Breast epithelium (tissue), 4 donors: ENCODE data around the gene RPS21. TPM values are rescaled to one million over a fixed set of nuclear protein-coding genes. Genes with fewer than 3 reads are reported as not detected.

Experiments used
- DNase-seq, 2 donors: peaks; one replicate each; pipeline ENCODE4 v3.0.0-alpha.2; 2019; ENCODE audit warnings: low spot score in 2 of 2
- H3K27ac ChIP-seq, 2 donors: fragments of 200-600 bp; sonication (generic) in 1 of 2; one replicate each; pipeline ENCODE4 v1.5.1; 2016 to 2019; ENCODE audit warnings: mild to moderate bottlenecking in 1 of 2
- H3K27me3 ChIP-seq, 2 donors: fragments of 200-600 bp; sonication (generic) in 1 of 2; one replicate each; pipeline versions ENCODE4 v1.5.1 to v1.6.0; 2017 to 2019; ENCODE audit warnings: control low read depth in 1 of 2, mild to moderate bottlenecking in 1 of 2
- H3K36me3 ChIP-seq: fragments of 200-600 bp; one replicate; pipeline ENCODE4 v1.5.1; 2019
- H3K4me1 ChIP-seq, 2 donors: fragments of 200-600 bp; sonication (generic); one replicate each; pipeline ENCODE4 v1.5.1; 2016 to 2019; ENCODE audit warnings: control low read depth in 1 of 2
- H3K4me3 ChIP-seq, 3 donors: fragments of 200-600 bp; sonication (generic); 1 replicate in 2 of 3; 2 replicates in 1 of 3; pipeline ENCODE4 v1.5.1; 2016 to 2019; ENCODE audit warnings: mild to moderate bottlenecking in 3 of 3, moderate library complexity in 2 of 3
- H3K9me3 ChIP-seq, 2 donors: fragments of 200-600 bp; sonication (generic) in 1 of 2; one replicate each; pipeline ENCODE4 v1.5.1; 2016 to 2019; ENCODE audit warnings: control low read depth in 1 of 2
- CTCF ChIP-seq, 3 donors: fragments of 450-650 bp; IDR thresholded peaks; one replicate each; pipeline ENCODE4 v1.5.1; 2016 to 2017; ENCODE audit warnings: antibody characterized with exemption in 3 of 3, mild to moderate bottlenecking in 3 of 3, moderate library complexity in 3 of 3
- POLR2A ChIP-seq: fragments of 450-650 bp; IDR thresholded peaks from one replicate; pipeline ENCODE4 v1.6.1; 2016; ENCODE audit warnings: antibody characterized with exemption, mild to moderate bottlenecking, moderate library complexity
- POLR2AphosphoS5 ChIP-seq, 3 donors: sonication (generic); formaldehyde crosslinking; IDR thresholded peaks; one replicate each; pipeline ENCODE4 v1.6.1; 2017; ENCODE audit warnings: antibody characterized with exemption in 3 of 3
- intact Hi-C: fragments of 100-400 bp; cut with DNase I; formaldehyde crosslinking; loops from one replicate; pipeline ENCODE4 v1.15.1; 2023; ENCODE audit warnings: low total_unique reads
- total RNA-seq, 3 donors: library from RNA; depleted of rRNA; stranded (reverse); fragments of >200 nt; gene quantifications; one replicate each; pipeline ENCODE4 v1.1.0, GENCODE V29; 2016

Gene RPS21
- total RNA-seq, 3 donors from 2014 or later, result 1,723 to 3,116 (median 2,974) TPM

DNA sequence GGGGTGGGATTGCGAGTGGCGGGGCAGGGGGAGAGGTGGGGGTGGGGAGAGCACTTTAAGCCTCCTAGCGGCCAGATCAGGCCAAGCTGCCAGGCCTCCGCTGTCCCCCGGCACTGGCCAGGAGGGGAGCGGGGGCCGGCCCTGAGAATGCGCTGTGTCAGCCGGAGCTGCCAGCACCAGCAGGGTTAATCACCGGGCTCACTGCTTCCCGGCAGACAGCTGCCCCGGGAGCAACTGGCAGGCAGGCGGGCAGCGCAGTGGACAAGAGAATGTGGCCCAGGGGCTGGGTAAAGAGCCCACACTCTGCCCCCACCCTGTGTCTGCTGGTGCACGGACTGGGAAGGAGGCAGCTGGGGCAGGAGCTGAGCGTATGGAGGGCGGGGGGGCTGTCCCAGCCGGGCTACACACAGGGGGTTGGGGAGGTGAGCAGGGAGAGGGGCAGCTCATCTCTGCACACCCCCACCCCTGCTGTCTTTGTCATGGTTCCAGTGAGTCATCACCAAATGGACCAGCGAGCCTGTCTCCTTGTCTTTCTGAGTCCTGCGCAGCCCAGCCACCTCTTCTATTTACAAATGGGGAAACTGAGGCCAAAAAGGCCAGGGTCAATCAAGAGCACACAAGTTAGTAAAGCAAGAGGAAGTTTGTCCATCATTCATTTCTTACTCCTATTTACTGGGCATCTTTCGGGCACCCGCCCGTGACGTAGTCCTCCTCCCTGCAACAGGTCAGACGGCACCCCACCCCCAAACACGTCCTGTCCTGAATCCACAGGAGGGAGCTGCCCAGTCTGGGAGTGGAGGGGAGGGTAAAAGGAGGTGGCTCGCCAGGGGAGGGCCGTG lies 17.7 kb upstream of the RPS21 start:
- no peaks in the 10 kb centered on the region for H3K27me3 ChIP-seq
- H3K27ac ChIP-seq, result peak overlapping the region; percentile 55 to 91
- no peak for DNase-seq
- H3K36me3 ChIP-seq, result no peaks in the 10 kb centered on the region
- H3K4me3 ChIP-seq, result peak overlapping the region in 2 of 3 donors; percentile 83 to 86
- no peaks in the 10 kb centered on the region for H3K9me3 ChIP-seq
- TF ChIP-seq POLR2A, result no peak
- TF ChIP-seq POLR2AphosphoS5 (IDR thresholded peaks at IDR 0.05), result no peak
- no peak for TF ChIP-seq CTCF (IDR thresholded peaks at IDR 0.05)
- H3K4me1 ChIP-seq, result peaks cover 35 to 43% of the 10 kb centered on the region in 2 donors
- intact Hi-C loops, result no loop called here

DNA sequence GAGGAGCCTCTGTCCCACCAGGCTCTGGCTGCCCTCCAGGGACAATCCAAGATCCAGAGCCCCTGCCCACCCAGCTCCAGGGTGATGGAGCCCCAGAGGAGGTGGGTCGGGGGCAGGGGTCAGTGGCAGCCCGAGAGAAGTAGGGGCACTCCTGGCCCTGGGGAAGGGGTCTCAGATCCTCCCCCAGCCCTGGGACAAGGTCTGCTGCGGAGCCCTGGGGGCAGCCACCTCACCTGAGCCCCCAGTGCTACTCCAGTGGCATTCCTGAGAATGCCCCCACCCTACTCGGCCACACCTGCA lies 17.1 kb upstream of the RPS21 start:
- Histone ChIP-seq H3K27ac (peak overlapping the region; percentile 55 to 91), H3K9me3 (no peaks in the 10 kb centered on the region), H3K27me3 (no peaks in the 10 kb centered on the region), H3K36me3 (no peaks in the 10 kb centered on the region), H3K4me3 (no peak overlapping the region), H3K4me1 (peaks cover 35 to 43% of the 10 kb centered on the region in 2 donors)
- no peak for DNase-seq
- intact Hi-C loops, result no loop called here
- TF ChIP-seq POLR2A (no peak), CTCF (IDR thresholded peaks at IDR 0.05) (no peak), POLR2AphosphoS5 (IDR thresholded peaks at IDR 0.05) (no peak)

DNA sequence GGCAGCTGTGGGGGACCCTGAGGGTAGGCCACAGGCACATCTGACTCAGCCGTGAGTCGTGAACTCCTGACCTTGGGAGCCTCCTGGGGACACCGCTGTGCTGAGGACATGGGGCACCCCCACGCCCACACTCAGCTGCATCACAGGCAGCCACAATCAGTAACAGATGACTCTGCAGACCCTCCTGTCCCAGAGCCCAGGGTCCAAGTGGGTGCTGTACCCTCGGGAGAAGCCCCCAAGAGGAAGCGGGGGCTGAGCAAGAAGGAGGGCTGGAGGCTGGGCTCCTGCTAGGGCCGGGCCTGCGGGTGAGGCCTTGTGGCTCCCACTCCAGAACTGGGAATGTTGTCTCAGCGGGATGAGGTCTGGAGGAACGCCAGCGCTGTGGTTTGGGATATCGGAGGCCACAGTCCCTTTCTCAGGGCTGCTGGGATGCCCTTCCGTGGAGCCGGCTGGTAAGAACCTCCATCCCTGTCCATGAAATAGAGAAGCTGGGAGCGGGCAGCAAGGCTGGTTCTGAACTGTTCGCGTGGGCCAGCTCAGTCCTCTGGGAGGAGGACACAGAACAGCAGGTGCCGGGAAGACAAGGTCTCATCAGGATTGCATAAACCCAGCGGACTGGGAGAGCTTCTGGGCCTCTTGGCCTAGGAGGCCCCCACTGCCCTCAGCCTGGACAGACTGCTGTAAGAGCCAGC lies 16.6 kb upstream of the RPS21 start:
- no peak overlapping the region for H3K4me3 ChIP-seq
- H3K4me1 ChIP-seq, result peaks cover 35 to 42% of the 10 kb centered on the region in 2 donors
- no peak for TF ChIP-seq POLR2A
- no peak for TF ChIP-seq POLR2AphosphoS5 (IDR thresholded peaks at IDR 0.05)
- TF ChIP-seq CTCF (IDR thresholded peaks at IDR 0.05), result no peak
- H3K27me3 ChIP-seq, result no peaks in the 10 kb centered on the region
- H3K9me3 ChIP-seq, result no peaks in the 10 kb centered on the region
- intact Hi-C loops, result no loop called here
- no peaks in the 10 kb centered on the region for H3K36me3 ChIP-seq
- peak in 1 of 2 donors; percentile 79 for DNase-seq
- peak overlapping the region; percentile 55 to 91 for H3K27ac ChIP-seq

DNA sequence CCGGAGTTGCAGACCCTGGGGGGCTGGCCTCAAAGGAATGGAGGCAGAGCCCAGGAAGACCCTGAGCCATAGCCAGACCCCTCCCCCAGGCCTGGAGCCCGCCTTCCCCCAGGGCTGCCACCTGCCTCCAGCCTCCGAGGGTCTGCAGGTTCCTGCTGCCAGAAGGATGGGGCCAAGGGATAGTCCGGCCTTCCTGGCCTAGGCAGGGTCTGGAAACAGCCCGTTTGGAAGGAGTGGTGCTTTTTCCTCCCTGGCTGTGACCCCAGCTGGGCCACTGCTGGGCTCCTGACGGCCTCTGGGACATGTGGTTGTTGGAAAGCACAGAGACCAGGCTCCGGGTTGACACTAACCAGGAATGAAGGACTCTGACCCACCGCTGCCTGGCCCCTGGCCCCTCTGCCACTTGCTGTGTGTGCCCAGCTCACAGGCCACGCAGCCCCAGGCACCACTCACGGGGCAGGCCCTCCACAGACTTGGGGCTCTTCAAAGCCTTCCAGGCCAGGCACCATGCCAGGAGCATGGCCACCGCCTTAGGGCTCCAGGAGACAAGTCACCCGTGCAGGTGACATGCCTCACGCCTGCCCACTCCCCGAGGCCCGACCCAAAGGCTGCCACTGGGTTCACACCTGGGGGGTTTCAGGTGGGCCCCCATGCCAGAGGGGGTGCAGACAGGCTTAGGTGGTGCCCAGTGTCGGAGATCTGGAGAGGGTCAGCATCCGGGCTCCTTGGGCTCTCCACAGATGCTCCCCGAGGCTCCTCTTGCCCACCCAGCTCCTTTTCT lies 15.9 kb upstream of the RPS21 start:
- Histone ChIP-seq H3K27ac (peak overlapping the region; percentile 12 to 91), H3K27me3 (no peaks in the 10 kb centered on the region), H3K4me3 (no peak overlapping the region), H3K4me1 (peaks cover 34% of the 10 kb centered on the region in 2 donors), H3K9me3 (no peaks in the 10 kb centered on the region), H3K36me3 (no peaks in the 10 kb centered on the region)
- intact Hi-C loops, result no loop called here
- no peak for DNase-seq
- TF ChIP-seq POLR2AphosphoS5 (IDR thresholded peaks at IDR 0.05), result no peak
- no peak for TF ChIP-seq CTCF (IDR thresholded peaks at IDR 0.05)
- TF ChIP-seq POLR2A, result no peak
